ENCODE measurements around the gene DEPDC5. TPM values are rescaled to one million over a fixed set of nuclear protein-coding genes. Genes with fewer than 3 reads are reported as not detected.

DEPDC5 gene
- total RNA-seq, 2 experiments from 2014 or later, result 43.0 to 77.1 TPM

DNA sequence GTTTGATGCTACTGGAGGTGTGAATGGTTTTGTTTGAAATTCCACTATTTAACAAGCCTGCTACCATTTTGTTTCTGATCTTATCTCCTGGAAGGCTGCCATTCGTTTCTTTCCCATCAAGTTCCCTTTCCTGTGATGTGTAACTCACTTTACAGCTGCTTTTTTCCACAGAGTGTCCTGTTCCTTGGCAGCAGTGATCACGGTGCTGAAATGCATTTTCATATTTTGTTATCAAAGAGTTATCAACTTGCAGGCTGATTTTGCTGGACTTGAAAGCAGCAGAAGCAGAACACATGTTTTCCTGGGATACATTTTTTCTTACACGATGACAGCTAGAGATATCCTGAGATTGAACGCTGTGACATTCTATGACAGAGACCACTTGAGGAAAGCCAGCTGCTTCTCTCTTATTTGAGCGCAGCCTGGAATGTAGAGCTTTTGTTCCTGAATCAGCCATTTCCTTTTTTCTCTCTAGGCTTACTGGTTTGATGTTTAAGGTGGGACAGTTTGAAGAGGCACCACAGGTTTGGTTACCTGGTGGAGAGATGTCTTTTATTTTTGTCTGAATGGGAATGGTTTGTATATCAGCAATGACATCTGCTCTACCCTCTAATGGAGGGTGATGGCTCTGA lies 38.6 kb upstream of the DEPDC5 start:
- Histone ChIP-seq H2AFZ (ENCODE audit: low read length) (no peak overlapping the region), H3K9me2 (ENCODE audit: insufficient read depth, low read length) (no peaks in the 10 kb centered on the region), H3K4me2 (ENCODE audit: low read length) (no peak overlapping the region), H4K20me1 (ENCODE audit: insufficient read depth, low read length) (no peaks in the 10 kb centered on the region), H3K4me1 (ENCODE audit: insufficient read depth, low read length, poor library complexity, severe bottlenecking) (no peaks in the 10 kb centered on the region), H3K9me3 (ENCODE audit: low read length) (no peaks in the 10 kb centered on the region), H3K79me2 (ENCODE audit: insufficient read depth, low read depth, low read length) (no peaks in the 10 kb centered on the region), H3K27ac (ENCODE audit: low read depth, low read length, poor library complexity, severe bottlenecking) (no peak overlapping the region), H3K4me3 (ENCODE audit: low read depth, low read length, poor library complexity, severe bottlenecking) (no peak overlapping the region), H3K36me3 (ENCODE audit: insufficient read depth, low read length) (peaks cover 91% of the 10 kb centered on the region)
- BruUV-seq (replicated peaks), result no TSS peak
- POLR2A ChIA-PET, result interaction anchor here (0.6 kb wide), 1 partner anchor 161 kb away, joined by 3 read pairs; no protein-coding TSS in a partner anchor
- TF ChIP-seq EZH2phosphoT487 (IDR thresholded peaks at IDR 0.05; ENCODE audit: borderline replicate concordance, low read depth, low read length), result no peak
- TF ChIP-seq, protein P1, sequence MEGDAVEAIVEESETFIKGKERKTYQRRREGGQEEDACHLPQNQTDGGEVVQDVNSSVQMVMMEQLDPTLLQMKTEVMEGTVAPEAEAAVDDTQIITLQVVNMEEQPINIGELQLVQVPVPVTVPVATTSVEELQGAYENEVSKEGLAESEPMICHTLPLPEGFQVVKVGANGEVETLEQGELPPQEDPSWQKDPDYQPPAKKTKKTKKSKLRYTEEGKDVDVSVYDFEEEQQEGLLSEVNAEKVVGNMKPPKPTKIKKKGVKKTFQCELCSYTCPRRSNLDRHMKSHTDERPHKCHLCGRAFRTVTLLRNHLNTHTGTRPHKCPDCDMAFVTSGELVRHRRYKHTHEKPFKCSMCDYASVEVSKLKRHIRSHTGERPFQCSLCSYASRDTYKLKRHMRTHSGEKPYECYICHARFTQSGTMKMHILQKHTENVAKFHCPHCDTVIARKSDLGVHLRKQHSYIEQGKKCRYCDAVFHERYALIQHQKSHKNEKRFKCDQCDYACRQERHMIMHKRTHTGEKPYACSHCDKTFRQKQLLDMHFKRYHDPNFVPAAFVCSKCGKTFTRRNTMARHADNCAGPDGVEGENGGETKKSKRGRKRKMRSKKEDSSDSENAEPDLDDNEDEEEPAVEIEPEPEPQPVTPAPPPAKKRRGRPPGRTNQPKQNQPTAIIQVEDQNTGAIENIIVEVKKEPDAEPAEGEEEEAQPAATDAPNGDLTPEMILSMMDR (conservative IDR thresholded peaks at IDR 0.05; ENCODE audit: low read length), result no peak
- CTCF ChIA-PET (ENCODE audit: unreplicated experiment), result no interaction called here
- DNase-seq (ENCODE audit: low spot score), result no peak
- intact Hi-C loops (cut with micrococcal nuclease; ENCODE audit: unreplicated experiment), result no loop called here

DNA sequence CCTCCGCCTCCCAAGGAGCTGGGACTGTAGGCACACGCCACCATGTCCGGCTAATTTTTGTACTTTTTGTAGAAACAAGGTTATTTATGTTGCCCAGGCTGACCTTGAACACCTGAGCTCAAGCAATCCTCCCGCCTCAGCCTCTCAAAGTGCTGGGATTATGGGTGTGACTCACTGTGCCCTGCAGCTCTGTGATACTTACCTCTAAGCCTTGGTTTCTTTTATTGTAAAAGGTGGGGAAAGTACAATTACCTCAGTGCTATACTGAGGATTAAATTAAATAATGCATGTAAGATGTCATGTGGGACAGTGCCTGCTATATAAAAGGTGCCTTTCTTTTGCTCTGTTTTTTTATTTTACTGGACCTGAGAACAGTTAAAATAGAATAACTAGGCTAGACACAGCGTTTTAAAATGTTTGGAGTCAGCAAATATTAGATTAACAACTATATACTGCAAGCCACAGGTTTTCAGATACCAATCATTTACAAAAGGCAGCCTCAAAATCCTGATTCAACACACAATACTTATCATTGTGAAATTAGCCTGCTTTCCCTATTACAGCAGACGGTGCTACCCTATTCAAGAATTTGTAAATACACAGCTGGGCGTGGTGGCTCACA lies 33.9 kb upstream of the DEPDC5 start:
- no peak for TF ChIP-seq EZH2phosphoT487 (IDR thresholded peaks at IDR 0.05; ENCODE audit: borderline replicate concordance, low read depth, low read length)
- TF ChIP-seq, protein P1 (conservative IDR thresholded peaks at IDR 0.05; ENCODE audit: low read length), result no peak
- intact Hi-C loops (cut with micrococcal nuclease; ENCODE audit: unreplicated experiment), result no loop called here
- no TSS peak for BruUV-seq (replicated peaks)
- peaks cover 87% of the 10 kb centered on the region for H3K36me3 ChIP-seq (ENCODE audit: insufficient read depth, low read length)
- no peaks in the 10 kb centered on the region for H3K9me2 ChIP-seq (ENCODE audit: insufficient read depth, low read length)
- H3K4me2 ChIP-seq (ENCODE audit: low read length), result no peak overlapping the region
- DNase-seq (ENCODE audit: low spot score), result no peak
- H3K4me1 ChIP-seq (ENCODE audit: insufficient read depth, low read length, poor library complexity, severe bottlenecking), result no peaks in the 10 kb centered on the region
- POLR2A ChIA-PET, result no interaction called here
- CTCF ChIA-PET (ENCODE audit: unreplicated experiment), result no interaction called here
- H4K20me1 ChIP-seq (ENCODE audit: insufficient read depth, low read length), result no peaks in the 10 kb centered on the region
- no peak overlapping the region for H3K27ac ChIP-seq (ENCODE audit: low read depth, low read length, poor library complexity, severe bottlenecking)
- no peaks in the 10 kb centered on the region for H3K9me3 ChIP-seq (ENCODE audit: low read length)
- H2AFZ ChIP-seq (ENCODE audit: low read length), result no peak overlapping the region
- H3K4me3 ChIP-seq (ENCODE audit: low read depth, low read length, poor library complexity, severe bottlenecking), result no peak overlapping the region
- peaks cover 4% of the 10 kb centered on the region; the same call in 1 of the 2 replicates for H3K79me2 ChIP-seq (ENCODE audit: insufficient read depth, low read depth, low read length)

DNA sequence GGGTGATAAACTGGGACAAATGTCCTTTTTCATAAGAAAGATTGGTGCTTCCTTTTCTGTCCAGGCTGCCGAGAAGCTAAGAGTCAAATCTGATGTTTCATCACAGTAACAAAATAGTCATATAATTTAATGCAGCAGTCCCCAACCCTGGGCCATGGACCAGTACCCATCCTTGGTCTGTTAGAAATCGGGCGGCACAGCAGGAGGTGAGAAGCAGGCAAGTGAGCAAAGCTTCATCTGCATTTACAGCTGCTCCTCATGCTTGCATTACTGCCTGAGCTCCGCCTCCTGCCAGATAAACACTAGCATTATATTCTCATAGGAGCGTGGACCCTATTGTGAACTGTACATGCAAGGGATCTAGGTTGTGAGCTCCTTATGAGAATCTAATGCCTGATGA lies 30.1 kb upstream of the DEPDC5 start:
- no peaks in the 10 kb centered on the region for H3K4me1 ChIP-seq (ENCODE audit: insufficient read depth, low read length, poor library complexity, severe bottlenecking)
- ChIA-PET POLR2A (interaction anchor here (0.6 kb wide), 1 partner anchor 170 kb away, joined by 4 read pairs; no protein-coding TSS in a partner anchor), CTCF (ENCODE audit: unreplicated experiment) (no interaction called here)
- no peak overlapping the region for H3K4me2 ChIP-seq (ENCODE audit: low read length)
- no peak for TF ChIP-seq EZH2phosphoT487 (IDR thresholded peaks at IDR 0.05; ENCODE audit: borderline replicate concordance, low read depth, low read length)
- TF ChIP-seq, protein P1 (conservative IDR thresholded peaks at IDR 0.05; ENCODE audit: low read length), result no peak
- H3K79me2 ChIP-seq (ENCODE audit: insufficient read depth, low read depth, low read length), result peaks cover 11% of the 10 kb centered on the region; the same call in 1 of the 2 replicates
- H3K4me3 ChIP-seq (ENCODE audit: low read depth, low read length, poor library complexity, severe bottlenecking), result no peak overlapping the region
- no peaks in the 10 kb centered on the region for H3K9me2 ChIP-seq (ENCODE audit: insufficient read depth, low read length)
- H2AFZ ChIP-seq (ENCODE audit: low read length), result no peak overlapping the region
- no peak for DNase-seq (ENCODE audit: low spot score)
- H3K36me3 ChIP-seq (ENCODE audit: insufficient read depth, low read length), result peaks cover 80% of the 10 kb centered on the region
- no peak overlapping the region for H3K27ac ChIP-seq (ENCODE audit: low read depth, low read length, poor library complexity, severe bottlenecking)
- intact Hi-C loops (cut with micrococcal nuclease; ENCODE audit: unreplicated experiment), result no loop called here
- H3K9me3 ChIP-seq (ENCODE audit: low read length), result no peaks in the 10 kb centered on the region
- no TSS peak for BruUV-seq (replicated peaks)
- H4K20me1 ChIP-seq (ENCODE audit: insufficient read depth, low read length), result no peaks in the 10 kb centered on the region
